SK-N-SH treated with all-trans-retinoic acid at 6 μM for 48 hours (cell line): ENCODE measurements around the gene ORC5.
A peak's percentile ranks its signal among the peaks of the same experiment; 100 is the strongest.

Source experiments
- ATAC-seq: fragments of 200-7000 bp; cut with Tn5 transposase; 3 replicates; pipeline ENCODE4 v1.9.1; 2020; ENCODE audit warnings: mild to moderate bottlenecking, moderate library complexity
- ARNTL ChIP-seq: fragments of 450-650 bp; formaldehyde crosslinking; IDR thresholded peaks from 2 replicates; pipeline ENCODE4 v1.5.0; 2020; ENCODE audit warnings: low read depth, mild to moderate bottlenecking, moderate library complexity, borderline replicate concordance
- BACH2 ChIP-seq: fragments of 250-450 bp; sonication (Bioruptor Pico); IDR thresholded peaks from 2 replicates; pipeline ENCODE4 v1.9.0; 2021; ENCODE audit warnings: mild to moderate bottlenecking, borderline replicate concordance
- CSDC2 ChIP-seq: fragments of 250-450 bp; sonication (Bioruptor Pico); IDR thresholded peaks from 2 replicates; pipeline ENCODE4 v1.5.0; 2020; ENCODE audit warnings: mild to moderate bottlenecking, moderate library complexity
- ESRRG ChIP-seq: fragments of 250-450 bp; sonication (Bioruptor Pico); IDR thresholded peaks from 2 replicates; pipeline ENCODE4 v1.6.1; 2021; ENCODE audit warnings: mild to moderate bottlenecking
- GLIS3 ChIP-seq: fragments of 250-450 bp; sonication (Bioruptor Pico); IDR thresholded peaks from 2 replicates; pipeline ENCODE4 v1.5.0; 2020; ENCODE audit warnings: mild to moderate bottlenecking, moderate library complexity
- ISL1 ChIP-seq: fragments of 250-450 bp; sonication (Bioruptor Pico); IDR thresholded peaks from 2 replicates; pipeline ENCODE4 v2.1.2; 2022; ENCODE audit warnings: mild to moderate bottlenecking, moderate library complexity
- OSR1 ChIP-seq: fragments of 250-450 bp; sonication (Bioruptor Pico); IDR thresholded peaks from 2 replicates; pipeline ENCODE4 v1.8.0; 2022; ENCODE audit warnings: moderate library complexity, mild to moderate bottlenecking, inconsistent platforms
- PPARA ChIP-seq: fragments of 250-450 bp; sonication (Bioruptor Pico); IDR thresholded peaks from 2 replicates; pipeline ENCODE4 v1.5.0; 2020; ENCODE audit warnings: mild to moderate bottlenecking, borderline replicate concordance
- RARB ChIP-seq: fragments of 250-450 bp; sonication (Bioruptor Pico); IDR thresholded peaks from 2 replicates; pipeline ENCODE4 v1.8.0; 2021; ENCODE audit warnings: mild to moderate bottlenecking, moderate library complexity
- SNAI2 ChIP-seq: fragments of 250-450 bp; sonication (Bioruptor Pico); IDR thresholded peaks from 2 replicates; pipeline ENCODE4 v1.5.0; 2020; ENCODE audit warnings: mild to moderate bottlenecking, moderate library complexity
- TCF4 ChIP-seq: fragments of 250-450 bp; sonication (Bioruptor Pico); IDR thresholded peaks from 2 replicates; pipeline ENCODE4 v1.8.0; 2021; ENCODE audit warnings: mild to moderate bottlenecking, moderate library complexity, borderline replicate concordance
- TOX ChIP-seq: fragments of 250-450 bp; sonication (Bioruptor Pico); IDR thresholded peaks from 2 replicates; pipeline ENCODE4 v1.8.0; 2021; ENCODE audit warnings: mild to moderate bottlenecking, moderate library complexity, borderline replicate concordance
- ZC3H10 ChIP-seq: fragments of 250-450 bp; sonication (Bioruptor Pico); IDR thresholded peaks from 2 replicates; pipeline ENCODE4 v1.5.1; 2021; ENCODE audit warnings: mild to moderate bottlenecking, moderate library complexity
- ZFP3 ChIP-seq: fragments of 250-450 bp; sonication (Bioruptor Pico); IDR thresholded peaks from 2 replicates; pipeline ENCODE4 v1.5.0; 2020; ENCODE audit warnings: mild to moderate bottlenecking, moderate library complexity
- ZFP30 ChIP-seq: fragments of 450-650 bp; formaldehyde crosslinking; IDR thresholded peaks from 2 replicates; pipeline ENCODE4 v1.5.0; 2022; ENCODE audit warnings: mild to moderate bottlenecking, moderate library complexity
- ZNF565 ChIP-seq: fragments of 450-650 bp; formaldehyde crosslinking; conservative IDR thresholded peaks from 2 replicates; pipeline ENCODE4 v1.5.0; 2020; ENCODE audit warnings: low read depth, mild to moderate bottlenecking, moderate library complexity
- ZNF70 ChIP-seq: fragments of 450-650 bp; formaldehyde crosslinking; IDR thresholded peaks from 2 replicates; pipeline ENCODE4 v1.5.0; 2020; ENCODE audit warnings: mild to moderate bottlenecking, moderate library complexity
- ZNF8 ChIP-seq: fragments of 450-650 bp; formaldehyde crosslinking; IDR thresholded peaks from 2 replicates; pipeline ENCODE4 v1.5.0; 2020; ENCODE audit warnings: mild to moderate bottlenecking, moderate library complexity
- TF ChIP-seq, protein P1 (sequence below): fragments of 250-450 bp; sonication (Bioruptor Pico); IDR thresholded peaks from 2 replicates; pipeline ENCODE4 v1.8.0; 2021; ENCODE audit warnings: low read depth, mild to moderate bottlenecking, moderate library complexity, borderline replicate concordance
- TF ChIP-seq, protein P2 (sequence below): fragments of 250-450 bp; sonication (Bioruptor Pico); IDR thresholded peaks from 2 replicates; pipeline ENCODE4 v1.5.1; 2021; ENCODE audit warnings: mild to moderate bottlenecking, moderate library complexity
- TF ChIP-seq, protein P3 (sequence below): fragments of 250-450 bp; sonication (Bioruptor Pico); IDR thresholded peaks from 2 replicates; pipeline ENCODE4 v1.5.0; 2020; ENCODE audit warnings: mild to moderate bottlenecking, moderate library complexity
- TF ChIP-seq, protein P4 (sequence below): fragments of 250-450 bp; sonication (Bioruptor Pico); IDR thresholded peaks from 2 replicates; pipeline ENCODE4 v1.8.0; 2020; ENCODE audit warnings: mild to moderate bottlenecking, moderate library complexity, borderline replicate concordance
- TF ChIP-seq, protein P5 (sequence below): fragments of 250-450 bp; sonication (Bioruptor Pico); IDR thresholded peaks from 2 replicates; pipeline ENCODE4 v1.5.1; 2020; ENCODE audit warnings: low read depth, mild to moderate bottlenecking, moderate library complexity

Gene ORC5

DNA sequence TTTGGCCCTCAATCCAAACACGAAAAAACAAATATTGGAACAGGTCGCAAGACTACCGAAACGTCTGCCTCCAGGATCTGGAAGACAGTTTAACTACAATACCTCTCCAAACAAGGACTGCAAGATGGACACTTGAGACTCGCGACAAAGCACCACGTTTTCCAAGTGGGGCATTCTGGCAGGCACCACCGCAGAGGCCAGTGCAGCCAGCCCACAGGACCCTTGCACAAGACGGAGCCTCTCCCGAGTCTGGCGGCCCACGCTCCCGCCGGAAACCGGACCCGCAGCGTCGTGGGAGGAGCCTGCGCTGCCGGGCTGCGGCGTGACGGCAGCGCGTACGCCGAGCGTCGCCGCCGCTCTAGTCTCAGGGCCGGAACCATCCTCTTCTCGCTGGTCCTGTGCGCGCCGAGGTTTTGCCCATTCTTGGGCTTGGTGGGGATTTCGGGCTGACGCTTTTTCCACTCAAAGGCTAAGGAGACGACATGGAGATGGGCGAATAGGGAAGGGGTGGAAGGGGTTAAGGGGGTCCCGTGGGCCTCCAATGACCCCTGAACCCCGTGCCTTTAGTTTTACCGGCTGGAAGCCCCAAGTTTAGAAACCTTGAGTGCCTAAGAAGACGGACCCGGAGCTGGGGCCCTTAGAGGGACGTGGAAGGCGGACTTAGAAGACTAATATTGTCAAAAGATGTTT is at the start of gene ORC5:
ORC5 (minus strand) TSS at position 283 of the 690 bp plus-strand sequence; CDS start at position 174, 109 bp downstream.
- ATAC-seq: peak; percentile 100
- TF ChIP-seq SNAI2 (CRISPR knock-in tag) (no peak), TCF4 (CRISPR knock-in tag) (no peak), ESRRG (CRISPR knock-in tag) (no peak), ZNF8 (CRISPR knock-in tag) (no peak), ZNF70 (CRISPR knock-in tag) (no peak), GLIS3 (CRISPR knock-in tag) (peak; percentile 53; the same call in 1 of the 2 replicates)
- TF ChIP-seq, protein P1, sequence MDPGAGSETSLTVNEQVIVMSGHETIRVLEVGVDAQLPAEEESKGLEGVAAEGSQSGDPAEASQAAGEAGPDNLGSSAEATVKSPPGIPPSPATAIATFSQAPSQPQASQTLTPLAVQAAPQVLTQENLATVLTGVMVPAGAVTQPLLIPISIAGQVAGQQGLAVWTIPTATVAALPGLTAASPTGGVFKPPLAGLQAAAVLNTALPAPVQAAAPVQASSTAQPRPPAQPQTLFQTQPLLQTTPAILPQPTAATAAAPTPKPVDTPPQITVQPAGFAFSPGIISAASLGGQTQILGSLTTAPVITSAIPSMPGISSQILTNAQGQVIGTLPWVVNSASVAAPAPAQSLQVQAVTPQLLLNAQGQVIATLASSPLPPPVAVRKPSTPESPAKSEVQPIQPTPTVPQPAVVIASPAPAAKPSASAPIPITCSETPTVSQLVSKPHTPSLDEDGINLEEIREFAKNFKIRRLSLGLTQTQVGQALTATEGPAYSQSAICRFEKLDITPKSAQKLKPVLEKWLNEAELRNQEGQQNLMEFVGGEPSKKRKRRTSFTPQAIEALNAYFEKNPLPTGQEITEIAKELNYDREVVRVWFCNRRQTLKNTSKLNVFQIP (CRISPR knock-in tag): no peak
- TF ChIP-seq, protein P2, sequence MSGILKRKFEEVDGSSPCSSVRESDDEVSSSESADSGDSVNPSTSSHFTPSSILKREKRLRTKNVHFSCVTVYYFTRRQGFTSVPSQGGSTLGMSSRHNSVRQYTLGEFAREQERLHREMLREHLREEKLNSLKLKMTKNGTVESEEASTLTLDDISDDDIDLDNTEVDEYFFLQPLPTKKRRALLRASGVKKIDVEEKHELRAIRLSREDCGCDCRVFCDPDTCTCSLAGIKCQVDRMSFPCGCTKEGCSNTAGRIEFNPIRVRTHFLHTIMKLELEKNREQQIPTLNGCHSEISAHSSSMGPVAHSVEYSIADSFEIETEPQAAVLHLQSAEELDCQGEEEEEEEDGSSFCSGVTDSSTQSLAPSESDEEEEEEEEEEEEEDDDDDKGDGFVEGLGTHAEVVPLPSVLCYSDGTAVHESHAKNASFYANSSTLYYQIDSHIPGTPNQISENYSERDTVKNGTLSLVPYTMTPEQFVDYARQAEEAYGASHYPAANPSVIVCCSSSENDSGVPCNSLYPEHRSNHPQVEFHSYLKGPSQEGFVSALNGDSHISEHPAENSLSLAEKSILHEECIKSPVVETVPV (CRISPR knock-in tag): no peak

DNA sequence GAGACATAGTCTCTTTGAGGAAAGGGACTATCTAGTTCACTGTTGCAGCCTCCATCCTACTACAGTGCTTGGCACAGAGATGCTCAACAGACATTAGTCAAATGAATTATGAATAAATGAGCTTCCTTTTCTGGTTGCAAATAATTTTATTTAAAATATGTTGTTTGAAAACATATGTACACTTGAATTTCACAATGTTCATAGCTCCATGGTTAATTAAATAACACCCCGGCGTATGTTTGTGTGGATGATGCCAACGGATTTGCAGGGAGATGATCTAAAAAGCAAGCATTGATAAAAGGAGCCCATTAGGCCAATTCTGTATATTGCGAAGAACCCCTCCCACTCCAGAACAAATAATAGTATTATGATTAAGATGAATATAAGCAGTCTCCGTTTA is 47.8 kb upstream of the ORC5 start:
- no peak for ATAC-seq
- TF ChIP-seq CSDC2 (CRISPR knock-in tag) (no peak), ARNTL (CRISPR knock-in tag) (no peak), TCF4 (CRISPR knock-in tag) (no peak), PPARA (no peak), ZNF8 (CRISPR knock-in tag) (no peak), ZFP30 (no peak), BACH2 (CRISPR knock-in tag) (no peak), GLIS3 (CRISPR knock-in tag) (no peak), ISL1 (CRISPR knock-in tag) (no peak), ZNF565 (CRISPR knock-in tag) (no peak), ESRRG (CRISPR knock-in tag) (no peak)
- TF ChIP-seq, protein P2 (CRISPR knock-in tag): no peak
- TF ChIP-seq, protein P3, sequence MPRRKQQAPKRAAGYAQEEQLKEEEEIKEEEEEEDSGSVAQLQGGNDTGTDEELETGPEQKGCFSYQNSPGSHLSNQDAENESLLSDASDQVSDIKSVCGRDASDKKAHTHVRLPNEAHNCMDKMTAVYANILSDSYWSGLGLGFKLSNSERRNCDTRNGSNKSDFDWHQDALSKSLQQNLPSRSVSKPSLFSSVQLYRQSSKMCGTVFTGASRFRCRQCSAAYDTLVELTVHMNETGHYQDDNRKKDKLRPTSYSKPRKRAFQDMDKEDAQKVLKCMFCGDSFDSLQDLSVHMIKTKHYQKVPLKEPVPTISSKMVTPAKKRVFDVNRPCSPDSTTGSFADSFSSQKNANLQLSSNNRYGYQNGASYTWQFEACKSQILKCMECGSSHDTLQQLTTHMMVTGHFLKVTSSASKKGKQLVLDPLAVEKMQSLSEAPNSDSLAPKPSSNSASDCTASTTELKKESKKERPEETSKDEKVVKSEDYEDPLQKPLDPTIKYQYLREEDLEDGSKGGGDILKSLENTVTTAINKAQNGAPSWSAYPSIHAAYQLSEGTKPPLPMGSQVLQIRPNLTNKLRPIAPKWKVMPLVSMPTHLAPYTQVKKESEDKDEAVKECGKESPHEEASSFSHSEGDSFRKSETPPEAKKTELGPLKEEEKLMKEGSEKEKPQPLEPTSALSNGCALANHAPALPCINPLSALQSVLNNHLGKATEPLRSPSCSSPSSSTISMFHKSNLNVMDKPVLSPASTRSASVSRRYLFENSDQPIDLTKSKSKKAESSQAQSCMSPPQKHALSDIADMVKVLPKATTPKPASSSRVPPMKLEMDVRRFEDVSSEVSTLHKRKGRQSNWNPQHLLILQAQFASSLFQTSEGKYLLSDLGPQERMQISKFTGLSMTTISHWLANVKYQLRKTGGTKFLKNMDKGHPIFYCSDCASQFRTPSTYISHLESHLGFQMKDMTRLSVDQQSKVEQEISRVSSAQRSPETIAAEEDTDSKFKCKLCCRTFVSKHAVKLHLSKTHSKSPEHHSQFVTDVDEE (CRISPR knock-in tag): no peak

DNA sequence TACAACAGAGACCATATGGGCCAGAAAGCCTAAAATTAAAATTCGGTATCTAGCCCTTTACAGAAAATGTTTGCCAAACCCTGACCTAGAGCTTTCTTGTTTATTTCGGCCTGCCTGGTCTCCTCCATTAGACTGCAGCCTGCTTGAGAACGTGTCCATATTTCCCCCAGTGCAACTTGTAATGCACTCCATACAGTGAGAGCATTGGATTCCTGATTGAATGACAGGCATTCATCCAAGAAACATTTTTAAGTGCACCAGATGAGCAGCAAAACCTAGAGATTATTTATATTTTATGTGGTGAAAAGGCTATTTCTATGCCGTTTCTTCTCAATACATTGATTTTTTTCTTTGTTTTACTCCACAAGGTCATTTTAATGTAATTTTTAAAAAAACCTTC is 47.4 kb upstream of the ORC5 start:
- no peak for ATAC-seq
- TF ChIP-seq, protein P4, sequence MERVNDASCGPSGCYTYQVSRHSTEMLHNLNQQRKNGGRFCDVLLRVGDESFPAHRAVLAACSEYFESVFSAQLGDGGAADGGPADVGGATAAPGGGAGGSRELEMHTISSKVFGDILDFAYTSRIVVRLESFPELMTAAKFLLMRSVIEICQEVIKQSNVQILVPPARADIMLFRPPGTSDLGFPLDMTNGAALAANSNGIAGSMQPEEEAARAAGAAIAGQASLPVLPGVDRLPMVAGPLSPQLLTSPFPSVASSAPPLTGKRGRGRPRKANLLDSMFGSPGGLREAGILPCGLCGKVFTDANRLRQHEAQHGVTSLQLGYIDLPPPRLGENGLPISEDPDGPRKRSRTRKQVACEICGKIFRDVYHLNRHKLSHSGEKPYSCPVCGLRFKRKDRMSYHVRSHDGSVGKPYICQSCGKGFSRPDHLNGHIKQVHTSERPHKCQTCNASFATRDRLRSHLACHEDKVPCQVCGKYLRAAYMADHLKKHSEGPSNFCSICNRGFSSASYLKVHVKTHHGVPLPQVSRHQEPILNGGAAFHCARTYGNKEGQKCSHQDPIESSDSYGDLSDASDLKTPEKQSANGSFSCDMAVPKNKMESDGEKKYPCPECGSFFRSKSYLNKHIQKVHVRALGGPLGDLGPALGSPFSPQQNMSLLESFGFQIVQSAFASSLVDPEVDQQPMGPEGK (CRISPR knock-in tag): no peak
- TF ChIP-seq CSDC2 (CRISPR knock-in tag) (no peak), ESRRG (CRISPR knock-in tag) (no peak), OSR1 (CRISPR knock-in tag) (no peak), ZC3H10 (no peak), ZNF8 (CRISPR knock-in tag) (no peak), ZNF565 (CRISPR knock-in tag) (no peak), RARB (no peak), BACH2 (CRISPR knock-in tag) (no peak), ISL1 (CRISPR knock-in tag) (no peak), ARNTL (CRISPR knock-in tag) (no peak), ZNF70 (CRISPR knock-in tag) (no peak), ZFP3 (CRISPR knock-in tag) (no peak), ZFP30 (no peak), TOX (CRISPR knock-in tag) (no peak), PPARA (no peak)
- TF ChIP-seq, protein P1 (CRISPR knock-in tag): no peak
- TF ChIP-seq, protein P5, sequence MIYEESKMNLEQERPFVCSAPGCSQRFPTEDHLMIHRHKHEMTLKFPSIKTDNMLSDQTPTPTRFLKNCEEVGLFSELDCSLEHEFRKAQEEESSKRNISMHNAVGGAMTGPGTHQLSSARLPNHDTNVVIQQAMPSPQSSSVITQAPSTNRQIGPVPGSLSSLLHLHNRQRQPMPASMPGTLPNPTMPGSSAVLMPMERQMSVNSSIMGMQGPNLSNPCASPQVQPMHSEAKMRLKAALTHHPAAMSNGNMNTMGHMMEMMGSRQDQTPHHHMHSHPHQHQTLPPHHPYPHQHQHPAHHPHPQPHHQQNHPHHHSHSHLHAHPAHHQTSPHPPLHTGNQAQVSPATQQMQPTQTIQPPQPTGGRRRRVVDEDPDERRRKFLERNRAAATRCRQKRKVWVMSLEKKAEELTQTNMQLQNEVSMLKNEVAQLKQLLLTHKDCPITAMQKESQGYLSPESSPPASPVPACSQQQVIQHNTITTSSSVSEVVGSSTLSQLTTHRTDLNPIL: no peak
